ENCODE results near the gene FOXL3. TPM values are rescaled to one million over a fixed set of nuclear protein-coding genes. Genes with fewer than 3 reads are reported as not detected.

FOXL3 gene
- total and polyA plus RNA-seq, 2 experiments from 2014 or later = not detected

DNA sequence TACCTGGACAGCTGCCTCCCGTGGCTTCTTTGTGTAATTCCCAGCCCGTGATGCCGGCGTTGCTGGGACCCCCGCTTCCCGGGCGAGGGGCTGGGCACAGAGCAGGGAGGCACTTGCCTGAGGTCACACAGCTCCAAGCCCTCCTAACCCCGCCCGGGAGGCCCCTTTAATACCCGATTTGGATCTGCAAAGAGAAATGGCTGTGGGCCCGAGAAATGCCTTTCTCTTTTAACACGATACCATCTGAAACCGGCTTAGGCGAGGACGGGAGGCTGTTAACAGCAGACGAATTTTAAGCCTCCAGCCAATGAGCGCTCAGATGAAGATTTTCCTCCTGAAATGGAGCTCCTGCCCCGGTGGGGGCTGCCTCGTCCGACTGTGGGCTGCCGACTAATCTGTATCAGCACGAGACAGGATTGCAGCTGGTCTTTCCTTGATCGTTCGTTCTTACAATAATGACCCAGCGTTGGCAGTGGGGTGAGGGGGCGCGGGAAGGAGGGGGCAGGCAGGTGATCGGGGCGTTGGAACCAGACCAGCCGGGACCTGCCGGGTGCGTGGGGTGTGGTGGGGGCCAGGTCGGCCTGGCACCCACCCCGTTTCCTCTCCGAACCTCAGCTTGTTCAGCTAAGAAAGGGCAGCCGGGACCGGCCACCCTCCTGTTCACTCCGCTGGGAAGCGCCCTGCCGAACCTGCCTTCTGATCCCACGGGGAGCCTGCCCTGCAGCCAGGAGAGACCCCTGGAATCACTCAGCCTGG is 36.2 kb upstream of the FOXL3 start:
- H3F3A ChIP-seq (replicated peaks; ENCODE audit: low read depth) = no peaks in the 10 kb centered on the region
- TF ChIP-seq CREB1 (CRISPR knock-in tag; IDR thresholded peaks at IDR 0.05; ENCODE audit: low read depth) (no peak), EZH2 (IDR thresholded peaks at IDR 0.05; ENCODE audit: low read depth, unreplicated experiment) (no peak)
- H2AFZ ChIP-seq = no peak overlapping the region
- no peaks in the 10 kb centered on the region for H3K27me3 ChIP-seq (ENCODE audit: insufficient read depth)
- H3K9me3 Mint-ChIP-seq = peaks cover 54% of the 10 kb centered on the region
- H3K4me3 Mint-ChIP-seq = no peak overlapping the region
- no peaks in the 10 kb centered on the region for H3K4me1 Mint-ChIP-seq
- H3K27ac Mint-ChIP-seq = no peak overlapping the region
- no peak overlapping the region for H3K27ac ChIP-seq (ENCODE audit: low read depth)
- no peak overlapping the region for H3K4me2 ChIP-seq
- no peaks in the 10 kb centered on the region for H3K4me1 ChIP-seq (ENCODE audit: insufficient read depth)
- H3K9me2 ChIP-seq (ENCODE audit: insufficient read depth) = no peaks in the 10 kb centered on the region
- no peak overlapping the region for H3K4me3 ChIP-seq
- H4K20me1 ChIP-seq (replicated peaks; ENCODE audit: insufficient read depth) = no peaks in the 10 kb centered on the region
- no peaks in the 10 kb centered on the region for H3K79me2 ChIP-seq (replicated peaks; ENCODE audit: insufficient read depth)
- no peaks in the 10 kb centered on the region; the same call in 1 of the 2 replicates for H3K36me3 ChIP-seq (ENCODE audit: insufficient read depth)
- peaks cover 92% of the 10 kb centered on the region for H3K36me3 Mint-ChIP-seq (ENCODE audit: low read depth)
- ATAC-seq (no peak), DNase-seq (ENCODE audit: low spot score) (no peak)
- peaks cover 12% of the 10 kb centered on the region for H3K27me3 Mint-ChIP-seq (ENCODE audit: insufficient read depth, low read depth, poor library complexity)

DNA sequence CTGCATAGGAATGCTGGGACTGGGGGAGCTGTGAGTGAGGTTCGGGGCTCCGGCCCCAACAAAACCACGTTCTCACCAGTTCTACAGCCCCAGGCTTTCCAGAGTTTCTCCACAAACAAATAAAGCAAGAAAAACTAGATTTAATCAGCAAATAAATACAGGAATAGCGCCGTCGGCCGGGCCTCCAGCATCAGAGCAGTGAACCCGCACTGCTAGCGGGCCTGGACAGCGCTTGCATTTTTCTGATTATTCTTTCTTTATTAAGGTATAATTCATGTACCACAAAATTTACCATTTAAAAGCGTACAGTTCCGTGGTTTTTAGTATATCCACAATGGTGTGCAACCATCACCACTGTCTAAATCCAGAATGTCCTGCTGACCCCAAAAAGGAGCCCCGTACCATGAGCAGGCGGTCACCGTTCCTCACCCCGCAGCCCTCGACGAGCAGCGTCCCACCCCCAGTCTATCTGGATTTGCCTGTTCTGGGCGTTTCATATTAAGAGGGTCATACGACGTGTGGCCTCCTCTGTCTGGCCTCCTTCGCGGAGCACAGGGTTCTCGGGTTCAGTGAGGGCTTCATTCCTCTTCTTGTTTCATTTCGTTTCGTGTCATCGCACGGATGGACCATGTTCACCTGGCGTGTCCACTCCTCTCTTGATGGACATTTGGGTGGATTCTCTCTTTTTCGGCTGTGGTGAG is 35.5 kb upstream of the FOXL3 start:
- no peaks in the 10 kb centered on the region for H3F3A ChIP-seq (replicated peaks; ENCODE audit: low read depth)
- TF ChIP-seq CREB1 (CRISPR knock-in tag; IDR thresholded peaks at IDR 0.05; ENCODE audit: low read depth) (no peak), REST (IDR thresholded peaks at IDR 0.05; ENCODE audit: unreplicated experiment) (no peak), EZH2phosphoT487 (IDR thresholded peaks at IDR 0.05; ENCODE audit: unreplicated experiment) (no peak), POLR2AphosphoS5 (IDR thresholded peaks at IDR 0.05; ENCODE audit: low read depth) (no peak), JUNB (IDR thresholded peaks at IDR 0.05; ENCODE audit: unreplicated experiment) (no peak), ZNF331 (CRISPR knock-in tag; IDR thresholded peaks at IDR 0.05; ENCODE audit: low read depth) (no peak), STAT1 (IDR thresholded peaks at IDR 0.05; ENCODE audit: unreplicated experiment) (no peak), NANOG (IDR thresholded peaks at IDR 0.05; ENCODE audit: borderline replicate concordance) (no peak)
- H3K36me3 ChIP-seq (ENCODE audit: insufficient read depth) = peaks cover 1% of the 10 kb centered on the region; the same call in 1 of the 2 replicates
- ATAC-seq (no peak), DNase-seq (ENCODE audit: low spot score) (no peak)
- no peaks in the 10 kb centered on the region for H3K4me1 ChIP-seq (ENCODE audit: insufficient read depth)
- Mint-ChIP-seq H3K4me3 (no peak overlapping the region), H3K27ac (no peak overlapping the region), H3K27me3 (ENCODE audit: insufficient read depth, low read depth, poor library complexity) (peaks cover 16% of the 10 kb centered on the region), H3K9me3 (peaks cover 61% of the 10 kb centered on the region), H3K36me3 (ENCODE audit: low read depth) (peaks cover 92% of the 10 kb centered on the region), H3K4me1 (no peaks in the 10 kb centered on the region; the same call in 2 of the 3 replicates)
- no peaks in the 10 kb centered on the region for H4K20me1 ChIP-seq (replicated peaks; ENCODE audit: insufficient read depth)
- H3K27ac ChIP-seq (ENCODE audit: low read depth) = no peak overlapping the region
- no peaks in the 10 kb centered on the region for H3K27me3 ChIP-seq (ENCODE audit: insufficient read depth)
- no peak overlapping the region for H3K4me3 ChIP-seq
- H3K79me2 ChIP-seq (replicated peaks; ENCODE audit: insufficient read depth) = no peaks in the 10 kb centered on the region
- H2AFZ ChIP-seq = no peak overlapping the region
- no peak overlapping the region for H3K4me2 ChIP-seq
- H3K9me2 ChIP-seq (ENCODE audit: insufficient read depth) = no peaks in the 10 kb centered on the region

Data from GM23338 (cell line).